GM23248 (cell line): ENCODE data around the gene DRG2. TPM values are rescaled to one million over a fixed set of nuclear protein-coding genes. Genes with fewer than 3 reads are reported as not detected.

Source experiments
- DNase-seq: peaks from one replicate; pipeline ENCODE4 v3.0.0-alpha.2; 2015
- H2AFZ ChIP-seq: fragments of 200-600 bp; sonication (generic); 2 replicates; pipeline ENCODE4 v1.6.1; 2016; ENCODE audit warnings: antibody characterized with exemption
- H3F3A ChIP-seq: fragments of 200-600 bp; sonication (generic); 2 replicates; pipeline ENCODE4 v1.6.1; 2016; ENCODE audit warnings: mild to moderate bottlenecking, antibody characterized with exemption, mixed run types; ENCODE audit not compliant: insufficient read depth
- H3K27ac ChIP-seq: fragments of 200-600 bp; sonication (generic); 2 replicates; pipeline ENCODE4 v1.5.1; 2016; ENCODE audit warnings: mild to moderate bottlenecking
- H3K27me3 ChIP-seq: fragments of 200-600 bp; sonication (generic); replicated peaks from 2 replicates; pipeline ENCODE4 v1.6.1; 2016; ENCODE audit warnings: mild to moderate bottlenecking; ENCODE audit not compliant: insufficient read depth
- H3K36me3 ChIP-seq: fragments of 200-600 bp; sonication (generic); 2 replicates; pipeline ENCODE4 v1.6.1; 2016; ENCODE audit warnings: low read depth, mild to moderate bottlenecking
- H3K4me1 ChIP-seq: fragments of 200-600 bp; sonication (generic); 2 replicates; pipeline ENCODE4 v1.6.1; 2016; ENCODE audit warnings: mild to moderate bottlenecking; ENCODE audit not compliant: insufficient read depth
- H3K4me2 ChIP-seq: fragments of 200-600 bp; sonication (generic); one replicate; pipeline ENCODE4 v1.6.1; 2016; ENCODE audit warnings: mild to moderate bottlenecking; ENCODE audit not compliant: unreplicated experiment
- H3K4me3 ChIP-seq: fragments of 200-600 bp; sonication (generic); 2 replicates; pipeline ENCODE4 v1.5.1; 2016; ENCODE audit warnings: mild to moderate bottlenecking
- H3K79me2 ChIP-seq: fragments of 200-600 bp; sonication (generic); 2 replicates; pipeline ENCODE4 v1.6.1; 2016; ENCODE audit warnings: mild to moderate bottlenecking; ENCODE audit not compliant: insufficient read depth
- H3K9ac ChIP-seq: fragments of 200-600 bp; sonication (generic); 2 replicates; pipeline ENCODE4 v1.6.1; 2016; ENCODE audit warnings: mild to moderate bottlenecking
- H3K9me2 ChIP-seq: fragments of 200-600 bp; sonication (generic); 2 replicates; pipeline ENCODE4 v1.6.1; 2016; ENCODE audit warnings: mixed run types, mild to moderate bottlenecking, moderate library complexity; ENCODE audit not compliant: insufficient read depth
- H3K9me3 ChIP-seq: fragments of 200-600 bp; sonication (generic); one replicate; pipeline ENCODE4 v1.6.1; 2017; ENCODE audit warnings: low read depth
- H4K20me1 ChIP-seq: fragments of 200-600 bp; sonication (generic); 2 replicates; pipeline ENCODE4 v1.6.0; 2016; ENCODE audit not compliant: insufficient read depth
- EZH2 ChIP-seq: fragments of 200-600 bp; sonication (generic); IDR thresholded peaks from 2 replicates; pipeline ENCODE4 v1.6.1; 2018; ENCODE audit warnings: antibody characterized with exemption, mild to moderate bottlenecking; ENCODE audit not compliant: insufficient read depth, poor library complexity, severe bottlenecking
- EZH2phosphoT487 ChIP-seq: fragments of 200-600 bp; sonication (generic); IDR thresholded peaks from 2 replicates; pipeline ENCODE4 v1.6.1; 2018; ENCODE audit warnings: antibody characterized with exemption, moderate library complexity, mild to moderate bottlenecking, low read depth; ENCODE audit not compliant: insufficient read depth
- WGBS, 2 experiments: methylation state at CpG; one replicate each; pipeline ENCODE4 v1.1.6; 2015 to 2017; ENCODE audit warnings: low lambda C conversion rate in 2 of 2, low coverage in 1 of 2; ENCODE audit errors: missing lambda C conversion rate in 2 of 2; 5-methylcytosine and 5-hydroxymethylcytosine counted together
- in situ Hi-C: fragments of 300-500 bp; cut with MboI; formaldehyde crosslinking; loops from 2 replicates; pipeline ENCODE4 v1.15.0; 2020
- polyA plus RNA-seq: library from polyadenylated mRNA; unstranded; fragments of >200 nt; fragmentation: Nextera tagmentation; extraction: Ambion mirVana; gene quantifications from 2 replicates; pipeline ENCODE4 v1.2.1, GENCODE V29; 2016
- total RNA-seq: library from RNA; depleted of rRNA; stranded (reverse); fragments of >200 nt; shearing (Covaris generic); gene quantifications from 2 replicates; pipeline ENCODE4 v1.2.3, GENCODE V29; 2014

Gene DRG2
- total and polyA plus RNA-seq, 2 experiments from 2014 or later = 34.6 to 51.0 TPM

- Histone ChIP-seq H3K4me2 (no peak overlapping the region), H3K9me2 (no peaks in the 10 kb centered on the region), H3K4me3 (no peak overlapping the region), H3K9ac (no peak overlapping the region), H3K27me3 (no peaks in the 10 kb centered on the region; the same call in 1 of the 2 replicates), H3K4me1 (no peaks in the 10 kb centered on the region), H3K27ac (no peak overlapping the region), H3K9me3 (no peaks in the 10 kb centered on the region), H2AFZ (no peak overlapping the region), H3K36me3 (no peaks in the 10 kb centered on the region), H4K20me1 (no peaks in the 10 kb centered on the region), H3F3A (no peaks in the 10 kb centered on the region; the same call in 1 of the 2 replicates), H3K79me2 (no peaks in the 10 kb centered on the region)
- 39 to 47% methylated on average over 7 of the region's 7 CpGs for WGBS, 2 experiments
- no peak for TF ChIP-seq EZH2phosphoT487
- no peak for TF ChIP-seq EZH2
- in situ Hi-C loops = no loop called here
- DNase-seq = peak; percentile 2
Measured at GRCh38 chr17:18076936-18077335, 10.8 kb upstream of the DRG2 start.

GRCh38 chr17:18079543-18079942 is 8.2 kb upstream of the DRG2 start:
- in situ Hi-C loops = no loop called here
- Histone ChIP-seq H3K9me2 (no peaks in the 10 kb centered on the region), H3F3A (no peaks in the 10 kb centered on the region; the same call in 1 of the 2 replicates), H3K79me2 (no peaks in the 10 kb centered on the region), H3K4me1 (no peaks in the 10 kb centered on the region), H3K4me2 (no peak overlapping the region), H3K4me3 (no peak overlapping the region), H3K27me3 (no peaks in the 10 kb centered on the region; the same call in 1 of the 2 replicates), H2AFZ (no peak overlapping the region), H3K27ac (no peak overlapping the region), H3K9ac (no peak overlapping the region), H3K36me3 (no peaks in the 10 kb centered on the region), H3K9me3 (no peaks in the 10 kb centered on the region), H4K20me1 (no peaks in the 10 kb centered on the region)
- TF ChIP-seq EZH2 = no peak
- no peak for TF ChIP-seq EZH2phosphoT487
- 76 to 79% methylated on average over 4 of the region's 4 CpGs for WGBS, 2 experiments
- no peak for DNase-seq

- no peaks in the 10 kb centered on the region for H3K9me2 ChIP-seq
- H3K27ac ChIP-seq = no peak overlapping the region
- H3F3A ChIP-seq = no peaks in the 10 kb centered on the region
- TF ChIP-seq EZH2 (no peak), EZH2phosphoT487 (no peak)
- no peak overlapping the region for H3K4me3 ChIP-seq
- WGBS, 2 experiments = 84 to 86% methylated on average over 4 of the region's 4 CpGs
- no peaks in the 10 kb centered on the region for H3K36me3 ChIP-seq
- H3K9me3 ChIP-seq = no peaks in the 10 kb centered on the region
- in situ Hi-C loops = no loop called here
- no peak overlapping the region for H2AFZ ChIP-seq
- no peaks in the 10 kb centered on the region; the same call in 1 of the 2 replicates for H3K27me3 ChIP-seq
- no peaks in the 10 kb centered on the region for H4K20me1 ChIP-seq
- peaks cover 21% of the 10 kb centered on the region for H3K79me2 ChIP-seq
- H3K9ac ChIP-seq = no peak overlapping the region
- H3K4me2 ChIP-seq = no peak overlapping the region
- no peak for DNase-seq
- peaks cover 10% of the 10 kb centered on the region for H3K4me1 ChIP-seq
Measured at GRCh38 chr17:18084256-18084655, 3.5 kb upstream of the DRG2 start.

GRCh38 chr17:18089613-18090012 is 1.9 kb downstream of the DRG2 start:
- H3K4me3 ChIP-seq = no peak overlapping the region
- no peaks in the 10 kb centered on the region for H3K9me2 ChIP-seq
- H3K36me3 ChIP-seq = no peaks in the 10 kb centered on the region
- peak overlapping the region; percentile 87; the same call in 1 of the 2 replicates for H3K9ac ChIP-seq
- no peaks in the 10 kb centered on the region for H3F3A ChIP-seq
- in situ Hi-C loops = no loop called here
- no peaks in the 10 kb centered on the region for H4K20me1 ChIP-seq
- peaks cover 10% of the 10 kb centered on the region for H3K4me1 ChIP-seq
- 98 to 100% methylated on average over 2 of the region's 2 CpGs for WGBS, 2 experiments
- no peak overlapping the region for H2AFZ ChIP-seq
- H3K4me2 ChIP-seq = no peak overlapping the region
- H3K9me3 ChIP-seq = no peaks in the 10 kb centered on the region
- peaks cover 37% of the 10 kb centered on the region for H3K79me2 ChIP-seq
- no peak for DNase-seq
- no peak overlapping the region for H3K27ac ChIP-seq
- no peaks in the 10 kb centered on the region for H3K27me3 ChIP-seq
- TF ChIP-seq EZH2 (no peak), EZH2phosphoT487 (no peak)
